NB4 (cell line): Measurements from ENCODE around the gene CCDC170.

Experiments
- MYC ChIP-seq: IDR thresholded peaks from 2 replicates; pipeline ENCODE4 v1.6.1; 2011; ENCODE audit warnings: low read depth, low read length
- POLR2A ChIP-seq: IDR thresholded peaks from 2 replicates; pipeline ENCODE4 v1.6.1; 2011; ENCODE audit warnings: mild to moderate bottlenecking; ENCODE audit not compliant: insufficient read length; ENCODE audit errors: extremely low read depth
- TF ChIP-seq, protein P1 (sequence below): IDR thresholded peaks from one replicate; pipeline ENCODE4 v1.5.1; 2012; ENCODE audit warnings: low read depth, low read length

DNA sequence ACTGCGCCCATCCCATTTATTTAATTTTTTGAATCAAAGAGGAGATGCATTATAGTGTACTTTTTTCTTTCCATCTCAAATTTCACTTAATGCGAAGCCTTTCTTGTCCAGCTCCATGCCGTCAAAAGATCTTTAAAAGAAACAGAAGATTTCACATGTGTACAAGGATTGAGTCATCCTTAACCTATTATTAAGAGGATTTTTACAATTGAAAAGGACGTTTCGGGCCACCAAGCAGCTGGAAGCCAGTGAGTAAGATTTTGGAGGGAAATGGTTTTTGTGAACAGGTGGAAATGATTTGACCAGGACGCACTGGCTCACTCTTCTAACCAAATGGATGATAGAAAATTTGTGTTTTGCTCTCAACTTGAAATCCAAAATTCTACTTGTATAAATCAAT lies 15.1 kb upstream of the CCDC170 start:
- TF ChIP-seq POLR2A (no peak), MYC (no peak)
- TF ChIP-seq, protein P1, sequence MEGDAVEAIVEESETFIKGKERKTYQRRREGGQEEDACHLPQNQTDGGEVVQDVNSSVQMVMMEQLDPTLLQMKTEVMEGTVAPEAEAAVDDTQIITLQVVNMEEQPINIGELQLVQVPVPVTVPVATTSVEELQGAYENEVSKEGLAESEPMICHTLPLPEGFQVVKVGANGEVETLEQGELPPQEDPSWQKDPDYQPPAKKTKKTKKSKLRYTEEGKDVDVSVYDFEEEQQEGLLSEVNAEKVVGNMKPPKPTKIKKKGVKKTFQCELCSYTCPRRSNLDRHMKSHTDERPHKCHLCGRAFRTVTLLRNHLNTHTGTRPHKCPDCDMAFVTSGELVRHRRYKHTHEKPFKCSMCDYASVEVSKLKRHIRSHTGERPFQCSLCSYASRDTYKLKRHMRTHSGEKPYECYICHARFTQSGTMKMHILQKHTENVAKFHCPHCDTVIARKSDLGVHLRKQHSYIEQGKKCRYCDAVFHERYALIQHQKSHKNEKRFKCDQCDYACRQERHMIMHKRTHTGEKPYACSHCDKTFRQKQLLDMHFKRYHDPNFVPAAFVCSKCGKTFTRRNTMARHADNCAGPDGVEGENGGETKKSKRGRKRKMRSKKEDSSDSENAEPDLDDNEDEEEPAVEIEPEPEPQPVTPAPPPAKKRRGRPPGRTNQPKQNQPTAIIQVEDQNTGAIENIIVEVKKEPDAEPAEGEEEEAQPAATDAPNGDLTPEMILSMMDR, result no peak
